ENCODE data around the gene JAM3.

GRCh38 chr11:134100171-134100570, 31.3 kb downstream of the JAM3 start:
- no peak for TF ChIP-seq CTCF (IDR thresholded peaks at IDR 0.05)
- TF ChIP-seq POLR2A (IDR thresholded peaks at IDR 0.05), result no peak
- no peak for TF ChIP-seq EP300 (IDR thresholded peaks at IDR 0.05)
